Transverse colon (tissue), 4 donors: ENCODE data around the gene BMP7. TPM values are rescaled to one million over a fixed set of nuclear protein-coding genes. Genes with fewer than 3 reads are reported as not detected.

Experiments used
- DNase-seq: peaks from one replicate; pipeline ENCODE4 v3.0.0-alpha.2; 2019
- H3K27ac ChIP-seq, 4 donors: fragments of 200-600 bp; sonication (generic); 2 replicates each; pipeline ENCODE4 v1.5.1; 2016 to 2018; ENCODE audit warnings: inconsistent platforms in 4 of 4
- H3K27me3 ChIP-seq: fragments of 200-600 bp; sonication (generic); 2 replicates; pipeline ENCODE4 v1.5.1; 2017; ENCODE audit warnings: inconsistent platforms
- H3K36me3 ChIP-seq, 4 donors: fragments of 200-600 bp; sonication (generic); 2 replicates each; pipeline ENCODE4 v1.5.1; 2017 to 2019; ENCODE audit warnings: inconsistent platforms in 4 of 4
- H3K4me1 ChIP-seq, 4 donors: fragments of 200-600 bp; sonication (generic); 2 replicates each; pipeline ENCODE4 v1.5.1; 2017 to 2020; ENCODE audit warnings: inconsistent platforms in 4 of 4
- H3K4me3 ChIP-seq, 4 donors: fragments of 200-600 bp; sonication (generic); 1 replicate in 1 of 4; 2 replicates in 3 of 4; pipeline versions ENCODE4 v1.5.1 to v1.6.1; 2017 to 2019; ENCODE audit warnings: inconsistent platforms in 4 of 4
- H3K9me3 ChIP-seq, 2 donors: fragments of 200-600 bp; sonication (generic); 2 replicates each; pipeline ENCODE4 v1.5.1; 2017 to 2019; ENCODE audit warnings: inconsistent platforms in 2 of 2
- CTCF ChIP-seq, 5 experiments: fragments of 200-600 bp in 3 of 5; fragments of 450-650 bp in 2 of 5; sonication (generic) in 3 of 5; IDR thresholded peaks; 1 replicate in 2 of 5; 2 replicates in 3 of 5; pipeline ENCODE4 v1.5.1; 2016 to 2017; ENCODE audit warnings: antibody characterized with exemption in 5 of 5, inconsistent platforms in 3 of 5, mild to moderate bottlenecking in 2 of 5, moderate library complexity in 1 of 5
- EP300 ChIP-seq: sonication (generic); formaldehyde crosslinking; IDR thresholded peaks from one replicate; pipeline ENCODE4 v1.6.1; 2017; ENCODE audit warnings: antibody characterized with exemption, low read depth
- POLR2A ChIP-seq: fragments of 450-650 bp; IDR thresholded peaks from one replicate; pipeline ENCODE4 v1.6.1; 2016; ENCODE audit warnings: antibody characterized with exemption, mild to moderate bottlenecking, moderate library complexity
- POLR2AphosphoS5 ChIP-seq, 3 donors: sonication (generic); formaldehyde crosslinking; IDR thresholded peaks; one replicate each; pipeline ENCODE4 v1.6.1; 2016; ENCODE audit warnings: antibody characterized with exemption in 3 of 3
- WGBS, 2 donors: methylation state at CpG; one replicate each; pipeline ENCODE4 v1.1.5; 2018; ENCODE audit warnings: low coverage in 1 of 2; 5-methylcytosine and 5-hydroxymethylcytosine counted together
- in situ Hi-C, 4 donors: fragments of 200-750 bp; cut with MboI; loops; one replicate each; pipeline versions ENCODE4 v1.15.0 to v1.15.1; 2017; ENCODE audit warnings: low sequenced_read_pairs in 3 of 4, low pct_ligation_motif_present in 1 of 4, low pct_unique_long_range_greater_than_20kb in 1 of 4
- intact Hi-C: fragments of 100-400 bp; cut with DNase I; formaldehyde crosslinking; loops from one replicate; pipeline ENCODE4 v1.15.1; 2023; ENCODE audit warnings: low total_unique reads
- total RNA-seq, 4 donors: library from RNA; depleted of rRNA; stranded (reverse); fragments of >200 nt; gene quantifications; one replicate each; pipeline ENCODE4 v1.1.0, GENCODE V29; 2016

Gene BMP7
- total RNA-seq, 4 donors from 2014 or later, result 1.4 to 2.2 (median 1.5) TPM; not detected in 1

DNA sequence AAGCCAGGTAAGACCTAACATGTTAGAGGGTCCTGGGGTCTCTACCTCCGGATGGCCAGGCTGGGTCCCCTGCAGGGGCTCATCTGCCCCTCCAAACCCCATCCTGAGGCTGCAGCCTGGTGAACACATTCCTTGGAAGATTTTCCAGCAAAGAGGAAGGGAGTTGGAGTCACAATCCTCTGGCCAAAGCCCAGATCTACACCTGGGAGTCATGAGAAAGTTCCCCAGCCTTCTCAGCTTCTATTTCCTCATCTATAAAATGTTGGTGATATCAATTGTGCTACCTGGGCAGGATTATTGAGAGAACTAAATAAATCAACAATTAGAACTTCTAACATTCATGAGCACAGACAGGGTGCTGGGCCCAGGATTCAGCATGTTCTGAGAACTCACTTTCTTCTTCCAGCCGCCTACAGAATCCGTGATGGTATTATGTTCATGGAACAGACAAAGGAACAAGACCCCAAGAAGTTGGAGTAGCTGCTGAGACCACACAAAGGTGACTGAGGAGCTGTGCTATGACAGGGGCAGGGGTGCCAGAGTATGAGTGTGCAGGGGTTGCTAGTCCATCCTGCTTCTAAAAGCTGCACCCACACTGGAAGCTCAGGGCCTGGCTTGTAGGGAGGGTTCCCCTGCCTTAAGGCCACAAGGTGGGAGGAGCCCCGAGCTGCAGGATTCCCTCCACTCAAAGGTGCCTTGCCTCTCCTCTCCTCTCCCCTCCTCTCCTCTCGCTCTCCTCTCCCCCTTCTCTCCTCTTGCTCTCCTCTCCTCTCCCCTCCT is 68.9 kb downstream of the BMP7 start:
- no peak for DNase-seq
- Histone ChIP-seq H3K9me3 (no peaks in the 10 kb centered on the region), H3K27ac (no peak overlapping the region), H3K27me3 (no peaks in the 10 kb centered on the region), H3K4me3 (no peak overlapping the region), H3K36me3 (no peaks in the 10 kb centered on the region), H3K4me1 (no peaks in the 10 kb centered on the region)
- intact Hi-C loops (no loop called here), in situ Hi-C loops (no loop called here)
- TF ChIP-seq EP300, result no peak
- TF ChIP-seq CTCF (IDR thresholded peaks at IDR 0.05), result no peak
- no peak for TF ChIP-seq POLR2A
- TF ChIP-seq POLR2AphosphoS5 (IDR thresholded peaks at IDR 0.05), result no peak
- WGBS, 2 donors, result 33 to 79% methylated on average over 1 to 5 of the region's 5 CpGs

GRCh38 chr20:57195469-57196100 is 70.9 kb downstream of the BMP7 start:
- Histone ChIP-seq H3K27me3 (no peaks in the 10 kb centered on the region), H3K27ac (no peak overlapping the region), H3K9me3 (no peaks in the 10 kb centered on the region), H3K4me3 (no peak overlapping the region), H3K36me3 (no peaks in the 10 kb centered on the region), H3K4me1 (no peaks in the 10 kb centered on the region)
- in situ Hi-C loops, result no loop called here
- no peak for DNase-seq
- TF ChIP-seq POLR2AphosphoS5 (IDR thresholded peaks at IDR 0.05) (no peak), EP300 (no peak), POLR2A (no peak), CTCF (IDR thresholded peaks at IDR 0.05) (no peak)
- 79% methylated on average over 20 of the region's 20 CpGs; no CpG with 5 or more reads in 1 of the 2 donors for WGBS, 2 donors
- intact Hi-C loops, result no loop called here

DNA sequence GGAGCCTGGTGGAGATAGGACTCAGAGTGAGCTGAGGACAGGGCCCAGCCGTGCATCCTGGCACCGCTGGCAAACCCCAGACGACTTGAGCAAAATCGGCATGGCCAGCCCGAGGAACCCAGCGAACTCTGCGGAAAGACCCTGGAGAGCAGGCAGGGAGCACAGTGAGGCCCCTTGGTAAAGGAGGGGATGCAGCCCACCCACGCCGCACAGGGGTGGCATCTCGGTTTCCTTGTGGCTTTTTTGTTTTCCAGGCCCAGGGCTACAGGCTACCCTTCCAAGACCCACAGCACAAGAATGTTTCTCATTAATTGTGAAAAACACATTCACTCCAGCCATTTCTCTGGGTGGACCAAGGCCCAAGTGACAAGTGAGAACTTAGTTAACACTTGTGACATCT is 71.4 kb downstream of the BMP7 start:
- no peaks in the 10 kb centered on the region for H3K36me3 ChIP-seq
- in situ Hi-C loops, result no loop called here
- H3K27ac ChIP-seq, result no peak overlapping the region
- intact Hi-C loops, result no loop called here
- DNase-seq, result no peak
- 96% methylated on average over 10 of the region's 10 CpGs; no CpG with 5 or more reads in 1 of the 2 donors for WGBS, 2 donors
- no peaks in the 10 kb centered on the region for H3K9me3 ChIP-seq
- H3K4me3 ChIP-seq, result no peak overlapping the region
- H3K27me3 ChIP-seq, result no peaks in the 10 kb centered on the region
- H3K4me1 ChIP-seq, result no peaks in the 10 kb centered on the region
- TF ChIP-seq EP300, result no peak

DNA sequence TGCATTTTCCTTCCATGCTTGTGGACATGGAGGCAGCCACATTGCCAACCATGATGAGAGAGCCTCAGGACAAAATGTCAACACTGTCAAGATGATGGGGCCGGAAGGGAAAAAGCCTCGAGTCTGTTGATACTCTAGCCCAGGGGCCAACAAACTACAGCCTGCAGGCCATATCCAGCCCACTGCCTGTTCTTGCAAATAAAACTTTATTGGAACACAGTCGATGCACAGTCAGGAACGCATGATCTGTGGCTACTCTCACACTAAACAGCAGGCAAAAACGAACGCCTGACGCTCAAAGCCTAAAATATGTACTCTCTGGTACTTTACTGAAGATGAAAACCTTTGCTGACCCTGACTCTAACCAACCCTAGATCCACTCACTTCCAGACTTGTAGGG is 72.3 kb downstream of the BMP7 start:
- Histone ChIP-seq H3K27ac (no peak overlapping the region), H3K4me1 (no peaks in the 10 kb centered on the region), H3K36me3 (no peaks in the 10 kb centered on the region), H3K27me3 (no peaks in the 10 kb centered on the region), H3K4me3 (no peak overlapping the region), H3K9me3 (no peaks in the 10 kb centered on the region)
- 93 to 98% methylated on average over 6 to 7 of the region's 7 CpGs for WGBS, 2 donors
- intact Hi-C loops, result no loop called here
- in situ Hi-C loops, result no loop called here
- no peak for DNase-seq
- TF ChIP-seq EP300, result no peak
- TF ChIP-seq CTCF (IDR thresholded peaks at IDR 0.05), result no peak
